Transverse colon (tissue), 4 donors: Measurements from ENCODE around the gene PDE7B. TPM values are rescaled to one million over a fixed set of nuclear protein-coding genes. Genes with fewer than 3 reads are reported as not detected.

Source experiments
- DNase-seq: peaks from one replicate; pipeline ENCODE4 v3.0.0-alpha.2; 2019
- H3K27ac ChIP-seq, 4 donors: fragments of 200-600 bp; sonication (generic); 2 replicates each; pipeline ENCODE4 v1.5.1; 2016 to 2018; ENCODE audit warnings: inconsistent platforms in 4 of 4
- H3K27me3 ChIP-seq: fragments of 200-600 bp; sonication (generic); 2 replicates; pipeline ENCODE4 v1.5.1; 2017; ENCODE audit warnings: inconsistent platforms
- H3K36me3 ChIP-seq, 4 donors: fragments of 200-600 bp; sonication (generic); 2 replicates each; pipeline ENCODE4 v1.5.1; 2017 to 2019; ENCODE audit warnings: inconsistent platforms in 4 of 4
- H3K4me1 ChIP-seq, 4 donors: fragments of 200-600 bp; sonication (generic); 2 replicates each; pipeline ENCODE4 v1.5.1; 2017 to 2020; ENCODE audit warnings: inconsistent platforms in 4 of 4
- H3K4me3 ChIP-seq, 4 donors: fragments of 200-600 bp; sonication (generic); 1 replicate in 1 of 4; 2 replicates in 3 of 4; pipeline versions ENCODE4 v1.5.1 to v1.6.1; 2017 to 2019; ENCODE audit warnings: inconsistent platforms in 4 of 4
- H3K9me3 ChIP-seq, 2 donors: fragments of 200-600 bp; sonication (generic); 2 replicates each; pipeline ENCODE4 v1.5.1; 2017 to 2019; ENCODE audit warnings: inconsistent platforms in 2 of 2
- CTCF ChIP-seq, 5 experiments: fragments of 200-600 bp in 3 of 5; fragments of 450-650 bp in 2 of 5; sonication (generic) in 3 of 5; IDR thresholded peaks; 1 replicate in 2 of 5; 2 replicates in 3 of 5; pipeline ENCODE4 v1.5.1; 2016 to 2017; ENCODE audit warnings: antibody characterized with exemption in 5 of 5, inconsistent platforms in 3 of 5, mild to moderate bottlenecking in 2 of 5, moderate library complexity in 1 of 5
- EP300 ChIP-seq: sonication (generic); formaldehyde crosslinking; IDR thresholded peaks from one replicate; pipeline ENCODE4 v1.6.1; 2017; ENCODE audit warnings: antibody characterized with exemption, low read depth
- POLR2A ChIP-seq: fragments of 450-650 bp; IDR thresholded peaks from one replicate; pipeline ENCODE4 v1.6.1; 2016; ENCODE audit warnings: antibody characterized with exemption, mild to moderate bottlenecking, moderate library complexity
- POLR2AphosphoS5 ChIP-seq, 3 donors: sonication (generic); formaldehyde crosslinking; IDR thresholded peaks; one replicate each; pipeline ENCODE4 v1.6.1; 2016; ENCODE audit warnings: antibody characterized with exemption in 3 of 3
- WGBS, 2 donors: methylation state at CpG; one replicate each; pipeline ENCODE4 v1.1.5; 2018; ENCODE audit warnings: low coverage in 1 of 2; 5-methylcytosine and 5-hydroxymethylcytosine counted together
- in situ Hi-C, 4 donors: fragments of 200-750 bp; cut with MboI; loops; one replicate each; pipeline versions ENCODE4 v1.15.0 to v1.15.1; 2017; ENCODE audit warnings: low sequenced_read_pairs in 3 of 4, low pct_ligation_motif_present in 1 of 4, low pct_unique_long_range_greater_than_20kb in 1 of 4
- intact Hi-C: fragments of 100-400 bp; cut with DNase I; formaldehyde crosslinking; loops from one replicate; pipeline ENCODE4 v1.15.1; 2023; ENCODE audit warnings: low total_unique reads
- total RNA-seq, 4 donors: library from RNA; depleted of rRNA; stranded (reverse); fragments of >200 nt; gene quantifications; one replicate each; pipeline ENCODE4 v1.1.0, GENCODE V29; 2016

Gene PDE7B
- total RNA-seq, 4 donors from 2014 or later: 0.40 to 2.2 (median 1.4) TPM

GRCh38 chr6:136228814-136229213 is 377.3 kb downstream of the PDE7B start:
- TF ChIP-seq POLR2AphosphoS5 (IDR thresholded peaks at IDR 0.05) (no peak), CTCF (IDR thresholded peaks at IDR 0.05) (no peak), EP300 (no peak), POLR2A (no peak)
- 69 to 75% methylated on average over 2 of the region's 2 CpGs for WGBS, 2 donors
- Histone ChIP-seq H3K27me3 (no peaks in the 10 kb centered on the region), H3K4me1 (peaks cover 4 to 20% (median 9%) of the 10 kb centered on the region in 4 donors), H3K27ac (no peak overlapping the region), H3K36me3 (no peaks in the 10 kb centered on the region), H3K4me3 (no peak overlapping the region), H3K9me3 (no peaks in the 10 kb centered on the region)
- intact Hi-C loops (loop anchor here (10.0 kb wide), 2 partner anchors 694 to 724 kb away; no protein-coding TSS in a partner anchor), in situ Hi-C loops (loop anchor here in 2 of 4 donors (10.0 kb wide), 1 partner anchor 694 kb away; no protein-coding TSS in a partner anchor)
- DNase-seq: no peak

GRCh38 chr6:136230219-136230853 is 378.8 kb downstream of the PDE7B start:
- Histone ChIP-seq H3K27me3 (no peaks in the 10 kb centered on the region), H3K4me1 (peaks cover 4 to 20% (median 9%) of the 10 kb centered on the region in 4 donors), H3K4me3 (no peak overlapping the region), H3K36me3 (no peaks in the 10 kb centered on the region), H3K9me3 (no peaks in the 10 kb centered on the region), H3K27ac (no peak overlapping the region)
- in situ Hi-C loops: no loop called here
- no peak for DNase-seq
- WGBS, 2 donors: 95 to 100% methylated on average over 1 to 2 of the region's 2 CpGs
- TF ChIP-seq EP300 (no peak), POLR2A (no peak), POLR2AphosphoS5 (IDR thresholded peaks at IDR 0.05) (no peak)
- intact Hi-C loops: no loop called here

GRCh38 chr6:136232701-136233100 is 381.2 kb downstream of the PDE7B start:
- intact Hi-C loops: no loop called here
- H3K27ac ChIP-seq: no peak overlapping the region
- TF ChIP-seq EP300 (no peak), POLR2A (no peak), CTCF (IDR thresholded peaks at IDR 0.05) (no peak), POLR2AphosphoS5 (IDR thresholded peaks at IDR 0.05) (no peak)
- in situ Hi-C loops: no loop called here
- H3K27me3 ChIP-seq: no peaks in the 10 kb centered on the region
- WGBS, 2 donors: 92 to 94% methylated on average over 1 of the region's 1 CpG
- H3K9me3 ChIP-seq: no peaks in the 10 kb centered on the region
- no peaks in the 10 kb centered on the region for H3K36me3 ChIP-seq
- H3K4me1 ChIP-seq: no peaks in the 10 kb centered on the region
- no peak overlapping the region for H3K4me3 ChIP-seq
- no peak for DNase-seq

- Histone ChIP-seq H3K4me1 (no peaks in the 10 kb centered on the region), H3K36me3 (no peaks in the 10 kb centered on the region), H3K9me3 (no peaks in the 10 kb centered on the region), H3K27ac (no peak overlapping the region), H3K27me3 (no peaks in the 10 kb centered on the region), H3K4me3 (no peak overlapping the region)
- in situ Hi-C loops: no loop called here
- intact Hi-C loops: no loop called here
- WGBS, 2 donors: 64 to 83% methylated on average over 4 of the region's 4 CpGs
- TF ChIP-seq POLR2A (no peak), EP300 (no peak), POLR2AphosphoS5 (IDR thresholded peaks at IDR 0.05) (no peak)
- DNase-seq: no peak
Observed at GRCh38 chr6:136235233-136235564, 383.7 kb downstream of the PDE7B start.

- TF ChIP-seq POLR2A: no peak
- no peak for TF ChIP-seq CTCF (IDR thresholded peaks at IDR 0.05)
- no peak for TF ChIP-seq EP300
- TF ChIP-seq POLR2AphosphoS5 (IDR thresholded peaks at IDR 0.05): no peak
- Histone ChIP-seq H3K27ac (no peak overlapping the region), H3K4me3 (no peak overlapping the region), H3K27me3 (no peaks in the 10 kb centered on the region), H3K36me3 (no peaks in the 10 kb centered on the region), H3K4me1 (no peaks in the 10 kb centered on the region), H3K9me3 (no peaks in the 10 kb centered on the region)
- intact Hi-C loops (no loop called here), in situ Hi-C loops (no loop called here)
- DNase-seq: no peak
- WGBS, 2 donors: 76 to 80% methylated on average over 8 to 9 of the region's 9 CpGs
Observed at GRCh38 chr6:136236466-136237293, 385.2 kb downstream of the PDE7B start.
